HG03103 (cell line): ENCODE measurements around the gene GABRB3.

Source experiments
- ATAC-seq: cut with Tn5 transposase; IDR thresholded peaks from one replicate; pipeline ENCODE4 v1.9.1; 2021; ENCODE audit warnings: low read depth; ENCODE audit not compliant: unreplicated experiment

GABRB3 gene

DNA sequence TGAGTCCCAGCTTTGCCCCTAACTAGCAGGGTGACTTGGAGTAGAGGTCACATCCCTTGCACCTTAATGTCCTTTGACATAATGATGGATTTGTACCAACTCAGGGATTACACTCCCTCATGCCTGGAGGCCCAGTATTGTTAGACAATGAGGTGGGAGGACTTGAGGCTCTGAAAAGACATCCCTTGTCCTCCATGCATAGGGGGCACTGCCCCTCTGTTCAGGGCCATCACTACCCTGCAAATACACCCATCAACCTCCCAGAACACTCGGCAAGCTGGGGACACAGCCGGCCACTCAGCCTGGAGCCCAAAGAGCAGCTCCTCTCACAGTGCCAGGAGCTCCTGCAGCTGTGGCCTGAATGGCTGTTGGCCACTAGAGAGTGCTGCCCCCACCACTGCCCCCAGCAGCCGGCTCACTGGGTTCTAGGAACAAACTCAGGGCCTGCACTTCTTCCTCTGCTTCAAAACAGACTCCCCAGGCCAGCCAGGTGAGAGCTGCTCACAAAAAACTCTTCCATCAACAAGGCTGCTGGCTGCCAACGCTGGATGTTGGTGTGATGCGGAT lies 90.2 kb downstream of the GABRB3 start:
- no peak for ATAC-seq

DNA sequence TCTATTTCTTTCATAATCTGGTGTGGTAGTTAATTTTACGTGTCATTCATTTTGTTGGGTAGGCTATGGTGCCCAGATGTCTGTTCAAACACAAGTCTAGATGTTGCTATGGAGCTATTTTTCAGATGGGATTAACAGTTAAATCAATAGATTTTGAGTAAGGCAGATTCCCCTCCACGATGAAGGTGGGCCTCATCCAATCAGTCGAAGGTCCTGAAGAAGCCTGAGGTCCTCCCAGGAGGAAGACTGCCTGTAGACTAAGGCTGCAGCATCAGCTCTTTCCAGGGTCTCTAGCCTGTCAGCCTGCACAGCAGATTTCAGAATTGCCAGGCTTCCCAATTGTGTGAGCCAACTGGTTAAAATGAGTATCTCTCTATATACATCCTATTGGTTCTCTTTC lies 92.9 kb downstream of the GABRB3 start:
- no peak for ATAC-seq

GRCh38 chr15:26676115-26676514 lies 96.8 kb downstream of the GABRB3 start:
- ATAC-seq: no peak

DNA sequence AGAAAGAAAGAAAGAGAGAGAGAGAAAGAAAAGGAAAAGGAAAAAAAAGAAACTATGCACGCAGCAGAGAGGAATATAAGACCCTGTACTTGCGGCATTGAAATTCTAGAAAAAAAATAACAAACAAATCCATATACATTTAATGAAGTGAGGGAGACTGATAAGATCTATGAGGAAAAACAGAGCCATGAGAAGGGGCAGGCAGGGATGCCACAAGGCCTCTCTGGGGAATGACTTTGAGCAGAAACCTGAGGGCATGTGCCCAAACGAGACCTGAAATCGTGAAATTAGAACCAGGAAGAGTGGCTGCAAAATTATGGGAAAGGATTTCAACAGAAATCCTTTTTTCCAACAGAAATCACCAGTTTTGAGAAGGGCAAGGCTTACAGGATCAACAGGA lies 98.4 kb downstream of the GABRB3 start:
- no peak for ATAC-seq

- no peak for ATAC-seq
Measured at GRCh38 chr15:26673445-26673844, 99.4 kb downstream of the GABRB3 start.

DNA sequence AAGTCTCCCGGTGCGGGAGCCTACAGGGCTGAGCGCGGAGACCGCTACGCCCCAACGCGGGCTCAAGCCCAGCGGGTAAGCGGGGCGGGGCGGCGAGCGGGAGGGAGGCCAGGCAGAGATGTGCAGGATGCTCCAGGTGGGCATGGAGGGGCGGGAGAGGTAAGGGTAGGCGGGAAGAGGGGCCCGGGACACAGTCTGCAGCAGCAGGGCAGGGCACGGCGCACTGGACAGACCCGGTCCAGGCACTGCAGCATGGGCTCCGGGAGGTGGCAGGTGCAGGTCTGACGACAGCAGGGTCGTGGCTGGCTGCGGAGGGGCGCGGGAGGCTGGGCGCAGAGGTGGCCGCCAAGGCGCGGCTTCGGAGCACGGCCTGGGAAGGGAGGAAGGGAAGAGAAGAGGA lies 102.8 kb downstream of the GABRB3 start:
- no peak for ATAC-seq

DNA sequence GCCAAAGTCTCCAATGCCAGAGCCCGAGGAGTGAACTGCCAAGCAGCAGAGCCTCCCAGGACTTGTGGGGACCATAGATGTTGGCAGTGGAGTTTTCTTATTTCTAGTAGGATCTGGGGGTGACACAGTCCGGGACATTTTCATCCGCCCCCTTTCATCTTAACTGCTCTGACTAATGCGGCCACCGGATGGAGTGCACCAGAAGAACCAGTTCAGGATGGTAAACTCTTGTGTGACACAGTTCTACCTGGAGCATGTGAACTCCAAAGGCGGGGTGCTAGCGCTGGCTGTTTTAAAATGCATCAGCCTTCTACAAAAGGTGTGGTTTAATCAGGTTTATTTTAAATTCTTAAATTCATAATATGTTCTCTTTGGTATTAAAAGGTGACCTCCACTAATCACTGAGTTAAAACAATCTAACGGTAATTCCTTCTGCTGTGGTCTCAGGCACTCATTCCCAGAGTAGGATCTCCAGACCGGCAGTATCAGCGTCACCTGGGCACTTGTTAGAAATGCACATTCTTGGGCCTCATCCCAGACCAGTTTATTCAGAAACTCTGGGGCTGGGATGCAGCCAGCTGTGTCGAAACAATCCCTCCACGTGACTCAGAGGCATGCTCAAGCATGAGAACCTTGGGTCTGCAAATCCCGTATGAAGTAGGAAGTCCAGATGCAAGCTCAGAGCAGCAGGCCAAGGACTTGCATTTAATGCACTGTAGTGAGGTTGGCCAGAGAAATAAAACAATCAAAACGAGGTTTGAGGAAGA lies 105.5 kb downstream of the GABRB3 start:
- ATAC-seq: no peak

- no peak for ATAC-seq
Measured at GRCh38 chr15:26665957-26666791, 106.7 kb downstream of the GABRB3 start.

GRCh38 chr15:26662283-26662682 lies 110.6 kb downstream of the GABRB3 start:
- ATAC-seq: no peak

DNA sequence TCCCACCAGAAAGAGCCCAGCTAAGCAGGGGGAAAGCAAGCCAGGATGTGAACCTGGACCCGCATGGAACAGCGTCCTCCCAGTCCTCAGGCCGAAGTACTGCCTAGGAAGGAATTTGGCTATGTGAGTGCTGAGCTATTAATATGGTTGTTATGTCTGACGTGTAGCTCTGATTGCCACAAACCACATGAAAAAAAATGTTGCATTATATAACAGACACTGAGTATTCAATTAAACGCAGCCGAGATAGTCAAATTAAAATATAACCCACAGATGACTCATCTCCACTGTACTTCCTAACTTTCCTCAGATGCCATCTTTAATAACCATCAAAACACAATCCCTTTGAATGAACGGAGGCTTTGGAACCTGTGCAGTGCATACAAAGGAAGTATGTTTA lies 111.1 kb downstream of the GABRB3 start:
- no peak for ATAC-seq

GRCh38 chr15:26661107-26661506 lies 111.8 kb downstream of the GABRB3 start:
- ATAC-seq: no peak

- no peak for ATAC-seq
Measured at GRCh38 chr15:26660241-26660640, 112.6 kb downstream of the GABRB3 start.

DNA sequence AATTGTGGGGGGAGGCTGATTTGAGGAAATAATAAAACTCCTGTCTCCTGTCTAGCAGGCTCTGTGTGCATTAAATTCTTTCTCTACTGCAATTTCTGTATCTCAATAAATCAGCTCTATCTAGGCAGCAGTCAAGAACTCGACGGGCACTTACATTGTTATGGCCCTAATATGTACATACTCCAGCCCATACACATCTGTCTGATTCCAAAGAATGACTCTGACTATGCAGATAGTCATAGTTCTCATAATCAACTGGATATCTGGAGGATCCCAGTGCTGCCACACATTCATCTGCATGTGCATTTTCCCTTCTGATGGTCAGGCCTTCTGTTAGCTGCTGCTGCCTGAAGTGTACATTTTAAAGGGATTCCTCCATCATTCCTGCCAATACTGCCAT lies 114.6 kb downstream of the GABRB3 start:
- ATAC-seq: no peak

- no peak for ATAC-seq
Measured at GRCh38 chr15:26656080-26656479, 116.8 kb downstream of the GABRB3 start.

- no peak for ATAC-seq
Measured at GRCh38 chr15:26651909-26652308, 121.0 kb downstream of the GABRB3 start.

GRCh38 chr15:26648676-26649075 lies 124.2 kb downstream of the GABRB3 start:
- no peak for ATAC-seq

- ATAC-seq: no peak
Measured at GRCh38 chr15:26644948-26645347, 127.9 kb downstream of the GABRB3 start.

- no peak for ATAC-seq
Measured at GRCh38 chr15:26641144-26641543, 131.7 kb downstream of the GABRB3 start.

DNA sequence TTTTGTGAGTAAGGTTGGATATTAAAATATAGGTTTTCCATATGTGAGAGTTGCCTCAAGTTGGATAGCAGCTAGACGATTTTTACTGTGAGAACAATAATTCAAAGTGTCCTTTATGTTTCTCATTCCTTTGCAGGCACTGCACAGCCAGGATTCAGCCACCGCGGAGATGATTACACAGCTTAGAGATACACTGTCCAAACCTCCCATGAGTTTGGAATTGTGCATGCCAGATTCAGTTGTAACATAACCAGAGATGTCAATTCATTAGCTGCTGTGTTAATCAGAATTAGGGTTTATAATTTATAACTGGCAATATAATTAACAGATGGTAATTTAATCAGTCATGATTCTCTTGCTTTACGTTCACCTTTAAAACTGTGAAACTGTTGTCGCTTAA lies 132.3 kb downstream of the GABRB3 start:
- ATAC-seq: no peak

GRCh38 chr15:26639966-26640365 lies 132.9 kb downstream of the GABRB3 start:
- ATAC-seq: no peak

- ATAC-seq: no peak
Measured at GRCh38 chr15:26635614-26636013, 137.3 kb downstream of the GABRB3 start.

DNA sequence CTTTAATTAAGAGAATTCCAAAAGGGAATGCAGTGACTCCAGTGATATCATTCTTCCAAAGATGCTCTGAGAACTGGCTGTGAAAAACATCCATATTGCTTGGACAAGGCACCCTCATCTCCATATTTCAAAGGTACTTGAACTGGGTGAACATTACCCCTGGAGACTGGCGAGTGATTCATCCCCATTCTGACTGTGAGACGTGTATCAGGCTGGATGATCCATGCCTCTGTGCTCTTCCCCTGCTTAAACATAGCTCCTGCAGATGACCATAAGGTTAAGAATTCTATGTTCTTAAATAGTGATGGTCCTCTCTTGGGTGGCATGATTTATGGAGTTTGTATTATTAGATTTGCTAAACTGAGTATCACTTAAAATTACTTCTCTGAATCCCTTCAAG lies 137.8 kb downstream of the GABRB3 start:
- ATAC-seq: no peak
